ENCODE results near the gene ACTL6B. TPM values are rescaled to one million over a fixed set of nuclear protein-coding genes. Genes with fewer than 3 reads are reported as not detected.

Gene ACTL6B
- total and polyA plus RNA-seq, 2 donors (not counting 3 experiments of a cell fraction or from before 2014, with no cell fraction given): not detected

- TF ChIP-seq POLR2A (IDR thresholded peaks at IDR 0.05; ENCODE audit: low read depth, low read length) (no peak), FOS (IDR thresholded peaks at IDR 0.05; ENCODE audit: borderline replicate concordance, insufficient read depth, low read length) (no peak), CTCF (IDR thresholded peaks at IDR 0.05; ENCODE audit: extremely low read depth in 1 of 2, insufficient read depth in 1 of 2, low read depth in 1 of 2, low read length in 2 of 2) (no peak), JUN (IDR thresholded peaks at IDR 0.05; ENCODE audit: borderline replicate concordance, insufficient read depth, insufficient read length, low read depth) (no peak), POLR2AphosphoS5 (IDR thresholded peaks at IDR 0.05; ENCODE audit: insufficient read depth, low read depth, low read length) (no peak), MYC (IDR thresholded peaks at IDR 0.05; ENCODE audit: low read depth, low read length) (no peak), GATA2 (IDR thresholded peaks at IDR 0.05; ENCODE audit: insufficient read depth, insufficient read length, low read depth, low read length) (no peak), MAX (IDR thresholded peaks at IDR 0.05; ENCODE audit: insufficient read depth, insufficient read length) (no peak), EZH2 (IDR thresholded peaks at IDR 0.05; ENCODE audit: borderline replicate concordance, low read depth, low read length, severe bottlenecking) (no peak)
- CTCF ChIA-PET: interaction anchor here (1.0 kb wide), 1 partner anchor 19 kb away, joined by 3 read pairs; no protein-coding TSS in a partner anchor
- H4K20me1 ChIP-seq (replicated peaks; ENCODE audit: control insufficient read depth, extremely low read depth, insufficient read depth, low read length): no peaks in the 10 kb centered on the region
- no peak overlapping the region for H3K4me3 ChIP-seq (replicated peaks in 1 of 3; ENCODE audit: insufficient read depth in 1 of 3, low read depth in 1 of 3, low read length in 3 of 3)
- H3K27ac ChIP-seq (ENCODE audit: insufficient read depth, low read depth, low read length): no peak overlapping the region
- DNase-seq (ENCODE audit: low read depth, low spot score) (no peak), FAIRE-seq (no peak)
- H3K79me2 ChIP-seq (ENCODE audit: control insufficient read depth, insufficient read depth, low read length): no peaks in the 10 kb centered on the region
- H2AFZ ChIP-seq (ENCODE audit: low read depth, low read length): no peak overlapping the region
- no peaks in the 10 kb centered on the region for H3K9me3 ChIP-seq (replicated peaks; ENCODE audit: control insufficient read depth, insufficient read depth, low read length)
- H3K9me1 ChIP-seq (replicated peaks; ENCODE audit: control insufficient read depth, extremely low read depth, insufficient read depth, low read length): no peaks in the 10 kb centered on the region
- intact Hi-C loops (cut with micrococcal nuclease) (no loop called here), dilution Hi-C loops (cut with MboI; ENCODE audit: extremely low pct_ligation_motif_present, low sequenced_read_pairs) (no loop called here)
- no peak overlapping the region for H3K4me2 ChIP-seq (ENCODE audit: insufficient read depth, low read length)
- no peaks in the 10 kb centered on the region for H3K36me3 ChIP-seq (ENCODE audit: control insufficient read depth in 2 of 2, extremely low read depth in 1 of 2, insufficient read depth in 2 of 2, low read length in 2 of 2)
- BruUV-seq (replicated peaks): no TSS peak
- H3K4me1 ChIP-seq (ENCODE audit: control insufficient read depth, extremely low read depth, insufficient read depth, low read length): peaks cover 21% of the 10 kb centered on the region
- H3K9ac ChIP-seq (replicated peaks; ENCODE audit: extremely low read depth, insufficient read depth, low read length): no peak overlapping the region
- POLR2A ChIA-PET: no interaction called here
- H3K27me3 ChIP-seq (ENCODE audit: control insufficient read depth in 2 of 2, insufficient read depth in 2 of 2, low read length in 2 of 2): no peaks in the 10 kb centered on the region
These were observed 46.3 kb downstream of the ACTL6B start for GRCh38 chr7:100609958-100610357.
